OCI-LY7 (cell line): Measurements from ENCODE around the gene EXOSC7. TPM values are rescaled to one million over a fixed set of nuclear protein-coding genes. Genes with fewer than 3 reads are reported as not detected.

ENCODE experiments used
- BruUV-seq: library from RNA; stranded (reverse); fragments of 400-500 nt; replicated peaks from 2 replicates; lab custom pipeline; 2021; lab: Mats Ljungman, UMichigan
- CTCF ChIA-PET: fragments of 300-600 bp; sonication (Branson Sonifier 250); formaldehyde crosslinking; loops from one replicate; lab custom pipeline; 2022; ENCODE audit warnings: antibody characterized with exemption; ENCODE audit not compliant: unreplicated experiment; lab: Charles Lee
- POLR2A ChIA-PET: fragments of 300-600 bp; sonication (Branson Sonifier 250); formaldehyde crosslinking; loops from one replicate; lab custom pipeline; 2022; ENCODE audit warnings: antibody characterized with exemption; lab: Charles Lee
- DNase-seq: peaks from one replicate; pipeline ENCODE4 v3.0.0-alpha.2; 2015; ENCODE audit warnings: low spot score
- H2AFZ ChIP-seq: fragments of 200-600 bp; sonication (generic), shearing (Covaris generic); 2 replicates; pipeline ENCODE4 v1.6.1; 2014; ENCODE audit warnings: mild to moderate bottlenecking, antibody characterized with exemption, low read length, moderate library complexity
- H3K27ac ChIP-seq: fragments of 200-600 bp; sonication (generic); 2 replicates; pipeline ENCODE4 v1.5.1; 2014; ENCODE audit warnings: mixed run types, low read depth, mild to moderate bottlenecking, moderate library complexity, low read length, inconsistent platforms; ENCODE audit not compliant: poor library complexity, severe bottlenecking
- H3K36me3 ChIP-seq: fragments of 200-600 bp; sonication (generic); 2 replicates; pipeline ENCODE4 v1.6.1; 2014; ENCODE audit warnings: mild to moderate bottlenecking, antibody characterized with exemption, low read length, moderate library complexity, mixed read lengths; ENCODE audit not compliant: insufficient read depth
- H3K4me1 ChIP-seq: fragments of 200-600 bp; sonication (generic); 2 replicates; pipeline ENCODE4 v1.5.1; 2014; ENCODE audit warnings: mild to moderate bottlenecking, low read length; ENCODE audit not compliant: insufficient read depth, poor library complexity, severe bottlenecking
- H3K4me2 ChIP-seq: fragments of 200-600 bp; sonication (generic); 2 replicates; pipeline ENCODE4 v1.6.1; 2014; ENCODE audit warnings: mild to moderate bottlenecking, low read length
- H3K4me3 ChIP-seq: fragments of 200-600 bp; sonication (generic); 2 replicates; pipeline ENCODE4 v1.5.1; 2014; ENCODE audit warnings: mild to moderate bottlenecking, low read depth, low read length; ENCODE audit not compliant: poor library complexity, severe bottlenecking
- H3K79me2 ChIP-seq: fragments of 200-600 bp; sonication (generic); 2 replicates; pipeline ENCODE4 v1.6.1; 2016; ENCODE audit warnings: low read depth, mild to moderate bottlenecking, low read length, moderate library complexity, mixed read lengths; ENCODE audit not compliant: insufficient read depth
- H3K9me2 ChIP-seq: fragments of 200-600 bp; sonication (generic); 2 replicates; pipeline ENCODE4 v1.6.1; 2016; ENCODE audit warnings: mild to moderate bottlenecking, low read length, mixed read lengths; ENCODE audit not compliant: insufficient read depth
- H3K9me3 ChIP-seq: fragments of 200-600 bp; sonication (generic); 2 replicates; pipeline ENCODE4 v1.6.1; 2014; ENCODE audit warnings: mild to moderate bottlenecking, mixed run types, low read length, mixed read lengths
- H4K20me1 ChIP-seq: fragments of 200-600 bp; sonication (generic); 2 replicates; pipeline ENCODE4 v1.6.1; 2014; ENCODE audit warnings: mild to moderate bottlenecking, antibody characterized with exemption, low read length, moderate library complexity, mixed read lengths; ENCODE audit not compliant: insufficient read depth
- CTCF ChIP-seq: fragments of 200-600 bp; sonication (generic); conservative IDR thresholded peaks from 2 replicates; pipeline ENCODE4 v1.5.1; 2014; ENCODE audit warnings: mild to moderate bottlenecking, antibody characterized with exemption, low read length, moderate library complexity, mixed read lengths
- EZH2phosphoT487 ChIP-seq: fragments of 200-600 bp; sonication (generic); IDR thresholded peaks from 2 replicates; pipeline ENCODE4 v1.6.1; 2018; ENCODE audit warnings: low read depth, borderline replicate concordance, mild to moderate bottlenecking, mixed run types, antibody characterized with exemption, low read length, moderate library complexity, mixed read lengths
- intact Hi-C: fragments of 100-400 bp; cut with micrococcal nuclease; formaldehyde crosslinking; loops from one replicate; pipeline ENCODE4 v1.10.0; 2022; ENCODE audit not compliant: unreplicated experiment
- total RNA-seq, 2 experiments: library from RNA; depleted of rRNA in 1 of 2; stranded (reverse); fragments of >200 nt in 1 of 2; shearing (Covaris generic) in 1 of 2; gene quantifications; 2 replicates each; pipeline ENCODE4 v1.2.3, GENCODE V29; 2014 to 2022

The EXOSC7 gene
- total RNA-seq, 2 experiments from 2014 or later, result 60.3 to 65.3 TPM

- Histone ChIP-seq H3K9me3 (no peaks in the 10 kb centered on the region), H3K4me1 (no peaks in the 10 kb centered on the region), H3K4me3 (no peak within 1 kb of the TSS), H3K27ac (no peak within 1 kb of the TSS), H3K79me2 (no peaks in the 10 kb centered on the region), H3K36me3 (no peaks in the 10 kb centered on the region), H3K4me2 (no peak within 1 kb of the TSS), H3K9me2 (no peaks in the 10 kb centered on the region), H4K20me1 (no peaks in the 10 kb centered on the region), H2AFZ (no peak within 1 kb of the TSS)
- DNase-seq, result no peak
- intact Hi-C loops, result no loop called here
- ChIA-PET CTCF (no interaction called here), POLR2A (no interaction called here)
- TF ChIP-seq CTCF (no peak), EZH2phosphoT487 (no peak)
- no TSS peak for BruUV-seq
These were observed 50.0 kb downstream of the EXOSC7 start, which contains the start of gene CLEC3B for GRCh38 chr3:45026038-45026437. TSS of gene CLEC3B (plus strand) at chr3:45026303. CDS start at chr3:45026363, 60 bp downstream.

- TF ChIP-seq EZH2phosphoT487, result no peak
- TF ChIP-seq CTCF, result no peak
- POLR2A ChIA-PET, result interaction anchor here (1.0 kb wide), 1 partner anchor 15 kb away, joined by 3 read pairs; no protein-coding TSS in a partner anchor
- no peak for DNase-seq
- no peak overlapping the region for H2AFZ ChIP-seq
- no TSS peak for BruUV-seq
- H3K4me1 ChIP-seq, result no peaks in the 10 kb centered on the region
- H3K79me2 ChIP-seq, result no peaks in the 10 kb centered on the region
- intact Hi-C loops, result no loop called here
- no peak overlapping the region for H3K4me3 ChIP-seq
- H3K27ac ChIP-seq, result no peak overlapping the region
- H3K9me3 ChIP-seq, result no peaks in the 10 kb centered on the region
- CTCF ChIA-PET, result no interaction called here
- no peaks in the 10 kb centered on the region for H3K36me3 ChIP-seq
- no peak overlapping the region for H3K4me2 ChIP-seq
- H4K20me1 ChIP-seq, result no peaks in the 10 kb centered on the region
- no peaks in the 10 kb centered on the region for H3K9me2 ChIP-seq
These were observed 50.9 kb downstream of the EXOSC7 start for GRCh38 chr3:45026957-45027356.

DNA sequence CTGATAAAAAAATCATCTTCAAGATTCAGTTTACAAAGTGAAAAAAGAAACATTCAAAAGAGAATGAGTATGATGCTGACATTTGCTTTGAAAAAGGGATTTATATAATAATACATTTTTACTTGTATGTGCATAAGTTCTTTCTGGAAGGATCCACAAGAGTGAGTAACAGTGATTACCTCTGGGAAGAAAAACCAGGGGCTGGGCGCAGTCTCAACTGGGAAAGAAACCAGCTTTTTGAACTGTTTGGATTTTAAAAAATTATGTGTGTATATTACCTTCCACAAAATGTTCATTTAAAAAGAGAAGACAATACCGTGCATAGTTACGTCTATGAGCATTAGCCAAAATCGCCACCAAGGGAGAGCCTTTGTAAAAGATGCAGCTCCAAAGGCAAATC lies 51.4 kb downstream of the EXOSC7 start:
- no peaks in the 10 kb centered on the region for H3K79me2 ChIP-seq
- CTCF ChIA-PET, result no interaction called here
- no peak overlapping the region for H2AFZ ChIP-seq
- BruUV-seq, result no TSS peak
- no peak overlapping the region for H3K4me3 ChIP-seq
- H3K4me1 ChIP-seq, result no peaks in the 10 kb centered on the region
- no peaks in the 10 kb centered on the region for H3K9me2 ChIP-seq
- no peak overlapping the region for H3K4me2 ChIP-seq
- H3K36me3 ChIP-seq, result no peaks in the 10 kb centered on the region
- no peak for TF ChIP-seq EZH2phosphoT487
- no peak for TF ChIP-seq CTCF
- no peaks in the 10 kb centered on the region for H4K20me1 ChIP-seq
- H3K9me3 ChIP-seq, result no peaks in the 10 kb centered on the region
- intact Hi-C loops, result no loop called here
- H3K27ac ChIP-seq, result no peak overlapping the region
- POLR2A ChIA-PET, result interaction anchor here (1.0 kb wide), 1 partner anchor 15 kb away, joined by 3 read pairs; no protein-coding TSS in a partner anchor
- no peak for DNase-seq
